ENCODE results near the gene ETV6. TPM values are rescaled to one million over a fixed set of nuclear protein-coding genes. Genes with fewer than 3 reads are reported as not detected.

Gene ETV6
- total RNA-seq, 4 donors from 2014 or later, result 17.2 to 28.2 (median 19.3) TPM

DNA sequence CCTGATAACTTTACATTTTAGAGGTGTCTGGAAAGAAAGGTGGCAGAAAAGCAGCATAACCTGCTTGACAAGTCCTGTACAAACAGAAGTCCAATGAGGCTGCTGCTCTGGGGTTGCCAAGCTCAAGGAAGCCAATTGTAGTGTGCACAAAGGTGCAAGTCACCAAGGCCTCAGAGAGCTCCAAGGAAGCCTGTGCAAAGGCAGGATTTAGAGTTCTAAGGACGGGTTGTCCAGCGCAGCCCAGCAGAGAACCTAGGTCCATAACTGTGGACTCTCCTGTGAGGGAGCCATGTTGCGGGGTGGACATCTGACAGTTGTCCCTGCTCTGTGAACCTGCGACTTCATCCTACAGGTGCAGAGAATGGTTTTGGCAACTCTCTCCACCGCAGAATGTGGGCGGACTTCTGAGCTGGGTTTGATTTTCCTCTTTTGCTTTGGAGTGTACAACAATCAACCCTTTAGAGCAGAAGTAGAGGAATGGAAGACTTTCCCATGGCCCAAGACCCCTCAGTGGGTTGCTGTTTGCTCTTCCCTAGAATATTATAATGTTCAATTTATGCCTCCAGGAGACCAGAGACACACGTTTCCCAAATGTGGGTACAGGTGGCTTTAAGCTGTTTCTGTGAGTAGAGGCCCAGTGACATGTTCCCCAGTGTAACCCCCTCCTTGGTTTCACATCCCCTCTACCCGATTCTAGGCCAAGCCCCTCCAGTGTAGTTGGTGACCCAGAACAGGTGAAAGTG, 81.0 kb downstream of the ETV6 start:
- TF ChIP-seq, protein P1, sequence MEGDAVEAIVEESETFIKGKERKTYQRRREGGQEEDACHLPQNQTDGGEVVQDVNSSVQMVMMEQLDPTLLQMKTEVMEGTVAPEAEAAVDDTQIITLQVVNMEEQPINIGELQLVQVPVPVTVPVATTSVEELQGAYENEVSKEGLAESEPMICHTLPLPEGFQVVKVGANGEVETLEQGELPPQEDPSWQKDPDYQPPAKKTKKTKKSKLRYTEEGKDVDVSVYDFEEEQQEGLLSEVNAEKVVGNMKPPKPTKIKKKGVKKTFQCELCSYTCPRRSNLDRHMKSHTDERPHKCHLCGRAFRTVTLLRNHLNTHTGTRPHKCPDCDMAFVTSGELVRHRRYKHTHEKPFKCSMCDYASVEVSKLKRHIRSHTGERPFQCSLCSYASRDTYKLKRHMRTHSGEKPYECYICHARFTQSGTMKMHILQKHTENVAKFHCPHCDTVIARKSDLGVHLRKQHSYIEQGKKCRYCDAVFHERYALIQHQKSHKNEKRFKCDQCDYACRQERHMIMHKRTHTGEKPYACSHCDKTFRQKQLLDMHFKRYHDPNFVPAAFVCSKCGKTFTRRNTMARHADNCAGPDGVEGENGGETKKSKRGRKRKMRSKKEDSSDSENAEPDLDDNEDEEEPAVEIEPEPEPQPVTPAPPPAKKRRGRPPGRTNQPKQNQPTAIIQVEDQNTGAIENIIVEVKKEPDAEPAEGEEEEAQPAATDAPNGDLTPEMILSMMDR (IDR thresholded peaks at IDR 0.05; ENCODE audit: low read depth), result no peak

DNA sequence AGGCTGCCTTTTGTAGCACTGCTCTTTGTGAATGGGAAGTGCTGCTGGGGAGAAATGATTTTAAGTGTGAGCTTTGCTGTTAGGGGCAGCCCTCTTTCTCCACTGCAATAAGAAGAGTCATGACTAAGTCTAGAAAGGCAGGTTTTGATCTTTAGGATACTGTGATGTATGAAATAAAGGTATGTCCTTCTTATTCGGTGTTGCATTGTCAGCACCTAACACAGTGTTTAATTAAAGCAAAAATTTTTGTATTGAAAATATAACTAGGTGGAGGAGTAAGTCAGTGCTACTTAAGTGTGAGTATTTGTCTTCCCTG, 81.5 kb downstream of the ETV6 start:
- TF ChIP-seq, protein P1 (IDR thresholded peaks at IDR 0.05; ENCODE audit: low read depth), result no peak

DNA sequence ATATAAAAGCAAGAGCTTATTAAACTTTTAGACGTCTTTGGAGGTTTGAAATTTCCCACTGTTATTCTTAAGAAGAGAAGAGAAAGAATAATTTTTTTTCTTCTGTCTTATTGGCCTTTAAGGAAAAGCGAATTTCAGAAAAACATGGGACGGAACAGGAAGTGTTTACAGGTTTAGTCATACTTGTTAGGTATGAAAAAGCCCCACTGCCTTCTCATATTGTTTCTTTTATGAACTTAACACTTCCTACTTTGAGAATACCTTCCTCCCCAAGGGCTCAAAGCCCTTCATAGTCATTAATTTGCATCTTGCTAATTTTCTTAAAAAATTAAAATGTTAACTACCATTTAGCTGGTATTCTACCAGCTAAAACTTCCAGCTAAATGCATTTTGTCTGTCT, 82.0 kb downstream of the ETV6 start:
- TF ChIP-seq, protein P1 (IDR thresholded peaks at IDR 0.05; ENCODE audit: low read depth), result no peak

DNA sequence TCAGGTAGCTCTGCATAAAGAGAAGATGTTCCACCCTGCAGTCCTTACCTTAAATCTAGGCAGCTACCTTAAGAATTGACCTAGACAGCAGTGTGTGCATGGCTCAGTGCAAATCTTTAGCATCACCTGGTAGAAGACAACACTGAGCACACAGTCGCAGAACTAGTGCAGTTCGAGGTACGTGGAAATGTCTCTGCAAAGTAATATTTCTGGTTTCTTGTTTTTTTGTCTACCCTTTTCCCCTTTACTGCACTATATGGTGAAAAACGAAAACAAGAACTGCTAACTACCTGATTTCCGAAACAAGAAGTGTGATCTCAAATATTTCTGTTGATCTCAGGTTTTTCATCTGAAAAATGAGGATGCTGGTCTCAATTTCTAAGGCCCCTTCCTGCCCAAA, 82.5 kb downstream of the ETV6 start:
- TF ChIP-seq, protein P1 (IDR thresholded peaks at IDR 0.05; ENCODE audit: low read depth), result no peak

DNA sequence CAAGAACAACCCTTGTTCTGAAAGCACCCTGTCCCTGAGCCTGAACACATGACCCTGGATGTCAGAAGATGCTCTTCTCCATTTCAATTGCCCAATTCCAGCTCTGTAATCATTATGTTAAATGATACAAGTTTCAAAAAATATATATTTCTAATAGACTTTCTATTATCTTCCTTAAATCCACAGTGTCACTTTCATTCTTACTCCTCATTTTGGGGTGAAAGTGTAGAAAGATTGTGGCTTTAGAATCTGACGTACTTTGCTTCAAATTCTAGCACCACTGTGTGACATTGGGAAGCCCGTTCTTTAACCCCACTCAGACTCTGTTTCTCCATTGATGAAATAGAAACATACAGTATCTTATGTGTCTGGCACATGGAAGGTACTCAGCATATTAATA, 83.2 kb downstream of the ETV6 start:
- TF ChIP-seq, protein P1 (IDR thresholded peaks at IDR 0.05; ENCODE audit: low read depth), result no peak

DNA sequence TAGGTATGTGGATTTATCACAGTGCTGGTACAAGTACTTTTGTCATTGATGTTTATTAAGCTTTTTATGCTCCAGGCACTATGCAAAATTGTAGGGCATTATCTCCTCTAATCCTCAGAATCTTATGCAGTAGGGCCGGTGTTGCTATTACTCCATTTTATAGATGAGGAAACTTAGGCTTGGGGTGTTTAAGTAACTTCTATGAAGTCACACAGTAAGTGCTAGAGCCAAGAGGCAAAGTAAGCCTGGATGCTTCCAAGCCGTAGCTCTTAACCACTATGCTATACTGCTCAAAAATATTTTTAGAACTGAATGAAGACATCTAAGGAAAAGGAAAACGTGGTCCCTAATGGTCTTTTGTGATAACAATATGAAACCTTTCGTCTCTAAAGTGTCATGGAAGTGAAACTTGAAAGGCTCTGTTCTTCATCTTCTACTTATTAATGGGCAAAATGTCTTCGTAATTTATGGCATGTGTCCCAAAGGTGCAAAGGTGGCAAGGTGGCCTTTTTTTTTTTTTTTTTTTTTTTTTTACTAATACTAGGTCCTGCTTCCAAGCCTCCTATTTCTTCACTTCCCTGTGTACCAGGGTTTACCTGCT, 85.2 kb downstream of the ETV6 start:
- TF ChIP-seq, protein P1 (IDR thresholded peaks at IDR 0.05; ENCODE audit: low read depth), result no peak

DNA sequence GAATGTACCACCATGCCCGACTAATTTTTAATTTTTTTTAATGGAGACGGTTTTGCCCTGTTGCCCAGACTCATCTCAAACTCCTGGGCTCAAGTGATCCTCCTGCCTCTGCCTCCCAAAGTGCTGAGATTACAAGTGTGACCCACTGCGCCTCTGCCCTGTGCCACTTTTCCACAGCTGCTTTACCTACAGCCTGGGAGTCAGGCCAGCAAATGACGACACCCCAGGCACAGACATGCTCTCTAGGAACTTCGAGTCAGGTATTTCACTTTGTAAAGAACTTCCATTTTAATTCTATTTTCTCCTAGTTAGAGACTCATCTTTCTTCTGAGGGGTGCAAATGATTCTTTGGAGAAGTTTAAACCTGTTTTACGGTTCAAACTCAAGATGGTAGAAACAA, 89.0 kb downstream of the ETV6 start:
- TF ChIP-seq, protein P1 (IDR thresholded peaks at IDR 0.05; ENCODE audit: low read depth), result no peak
